Measurements from ENCODE around the gene EHMT2. TPM values are rescaled to one million over a fixed set of nuclear protein-coding genes. Genes with fewer than 3 reads are reported as not detected.
"Not testable (repeated sequence)": the region's sequence is repeated elsewhere in the genome, so short reads cannot be mapped to it uniquely, and the experiment has no call there.

EHMT2 gene
- total RNA-seq, 1 experiment from 2014 or later: 68.3 TPM

DNA sequence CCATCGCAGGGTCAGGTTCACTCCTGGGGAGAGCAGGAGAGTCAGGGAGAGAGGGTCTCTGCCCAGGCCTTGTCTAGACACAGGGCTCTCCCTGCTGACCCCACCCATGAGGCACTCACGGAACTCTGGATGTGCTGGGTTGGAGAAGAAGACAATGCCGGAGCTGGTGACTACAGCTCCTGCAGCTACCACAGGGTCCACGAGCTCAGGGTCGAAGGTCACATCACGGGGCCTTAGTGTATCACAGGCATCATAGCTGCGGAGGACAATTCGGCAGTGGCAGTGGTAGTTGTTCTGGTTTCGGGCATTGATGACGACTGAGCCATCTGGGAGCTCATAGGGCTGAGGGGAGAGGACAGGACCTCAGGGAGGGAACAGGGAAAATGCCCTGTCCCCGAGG is 37.6 kb downstream of the EHMT2 start:
- no peaks in the 10 kb centered on the region for H4K20me1 ChIP-seq (ENCODE audit: insufficient read depth)
- no peaks in the 10 kb centered on the region for H3K9me3 ChIP-seq (ENCODE audit: insufficient read depth, low read depth)
- H3K4me1 ChIP-seq (replicated peaks; ENCODE audit: insufficient read depth): peaks cover 15% of the 10 kb centered on the region
- no peaks in the 10 kb centered on the region for H3K27me3 ChIP-seq (ENCODE audit: insufficient read depth, low read depth)
- H3K36me3 ChIP-seq (ENCODE audit: low read depth): no peaks in the 10 kb centered on the region
- no peak overlapping the region for H2AFZ ChIP-seq
- DNase-seq: no peak
- H3F3A ChIP-seq (ENCODE audit: insufficient read depth, low read depth): peaks cover 15% of the 10 kb centered on the region; the same call in 1 of the 2 replicates
- intact Hi-C loops (cut with micrococcal nuclease; ENCODE audit: unreplicated experiment): no loop called here
- no peak overlapping the region for H3K4me2 ChIP-seq
- CTCF ChIA-PET: no interaction called here
- no peaks in the 10 kb centered on the region for H3K9me2 ChIP-seq (ENCODE audit: insufficient read depth)
- H3K27ac ChIP-seq: no peak overlapping the region
- POLR2A ChIA-PET (ENCODE audit: unreplicated experiment): no interaction called here
- no peak for TF ChIP-seq EZH2 (IDR thresholded peaks at IDR 0.05; ENCODE audit: low read depth)
- TF ChIP-seq, protein P1, sequence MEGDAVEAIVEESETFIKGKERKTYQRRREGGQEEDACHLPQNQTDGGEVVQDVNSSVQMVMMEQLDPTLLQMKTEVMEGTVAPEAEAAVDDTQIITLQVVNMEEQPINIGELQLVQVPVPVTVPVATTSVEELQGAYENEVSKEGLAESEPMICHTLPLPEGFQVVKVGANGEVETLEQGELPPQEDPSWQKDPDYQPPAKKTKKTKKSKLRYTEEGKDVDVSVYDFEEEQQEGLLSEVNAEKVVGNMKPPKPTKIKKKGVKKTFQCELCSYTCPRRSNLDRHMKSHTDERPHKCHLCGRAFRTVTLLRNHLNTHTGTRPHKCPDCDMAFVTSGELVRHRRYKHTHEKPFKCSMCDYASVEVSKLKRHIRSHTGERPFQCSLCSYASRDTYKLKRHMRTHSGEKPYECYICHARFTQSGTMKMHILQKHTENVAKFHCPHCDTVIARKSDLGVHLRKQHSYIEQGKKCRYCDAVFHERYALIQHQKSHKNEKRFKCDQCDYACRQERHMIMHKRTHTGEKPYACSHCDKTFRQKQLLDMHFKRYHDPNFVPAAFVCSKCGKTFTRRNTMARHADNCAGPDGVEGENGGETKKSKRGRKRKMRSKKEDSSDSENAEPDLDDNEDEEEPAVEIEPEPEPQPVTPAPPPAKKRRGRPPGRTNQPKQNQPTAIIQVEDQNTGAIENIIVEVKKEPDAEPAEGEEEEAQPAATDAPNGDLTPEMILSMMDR (conservative IDR thresholded peaks at IDR 0.05): no peak
- no TSS peak for BruUV-seq (replicated peaks)
- no peaks in the 10 kb centered on the region for H3K79me2 ChIP-seq (ENCODE audit: low read depth)
- no peak overlapping the region for H3K4me3 ChIP-seq

- Histone ChIP-seq H3K9me3 (ENCODE audit: insufficient read depth, low read depth) (no peaks in the 10 kb centered on the region), H3K27me3 (ENCODE audit: insufficient read depth, low read depth) (no peaks in the 10 kb centered on the region), H3K4me2 (no peak overlapping the region), H3K79me2 (ENCODE audit: low read depth) (no peaks in the 10 kb centered on the region), H3K36me3 (ENCODE audit: low read depth) (no peaks in the 10 kb centered on the region), H3K4me1 (replicated peaks; ENCODE audit: insufficient read depth) (peaks cover 5% of the 10 kb centered on the region), H2AFZ (no peak overlapping the region), H4K20me1 (ENCODE audit: insufficient read depth) (no peaks in the 10 kb centered on the region), H3F3A (ENCODE audit: insufficient read depth, low read depth) (peaks cover 6% of the 10 kb centered on the region; the same call in 1 of the 2 replicates), H3K4me3 (no peak overlapping the region), H3K27ac (no peak overlapping the region), H3K9me2 (ENCODE audit: insufficient read depth) (no peaks in the 10 kb centered on the region)
- CTCF ChIA-PET: interaction anchor here (0.9 kb wide), 1 partner anchor 1009 kb away, joined by 7 read pairs; no protein-coding TSS in a partner anchor
- no peak for DNase-seq
- no TSS peak for BruUV-seq (replicated peaks)
- TF ChIP-seq, protein P1 (conservative IDR thresholded peaks at IDR 0.05): no peak
- no peak for TF ChIP-seq EZH2 (IDR thresholded peaks at IDR 0.05; ENCODE audit: low read depth)
- intact Hi-C loops (cut with micrococcal nuclease; ENCODE audit: unreplicated experiment): no loop called here
- POLR2A ChIA-PET (ENCODE audit: unreplicated experiment): interaction anchor here (0.7 kb wide), 1 partner anchor 81 kb away, joined by 11 read pairs; no protein-coding TSS in a partner anchor
These were observed 38.8 kb downstream of the EHMT2 start for GRCh38 chr6:31858707-31859106.

DNA sequence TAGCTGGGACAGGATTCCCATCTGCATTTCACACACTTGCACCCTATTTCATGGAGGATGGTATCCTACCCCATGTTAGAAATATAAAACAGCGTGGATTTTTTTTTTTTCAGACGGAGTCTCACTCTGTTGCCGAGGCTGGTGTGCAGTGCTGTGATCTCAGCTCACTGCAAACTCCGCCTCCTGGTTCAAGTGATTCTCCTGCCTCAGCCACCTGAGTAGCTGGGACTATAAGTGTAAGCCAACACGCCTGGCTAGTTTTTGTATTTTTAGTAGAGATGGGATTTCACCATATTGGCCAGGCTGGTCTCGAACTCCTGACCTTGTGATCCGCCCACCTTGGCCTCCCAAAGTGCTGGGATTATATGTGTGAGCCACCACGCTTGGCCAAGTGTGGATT is 39.7 kb downstream of the EHMT2 start:
- H2AFZ ChIP-seq; H3F3A ChIP-seq (ENCODE audit: insufficient read depth, low read depth); H3K36me3 ChIP-seq (ENCODE audit: low read depth); POLR2A ChIA-PET (ENCODE audit: unreplicated experiment); H3K4me2 ChIP-seq; BruUV-seq (replicated peaks); DNase-seq; H3K4me3 ChIP-seq; intact Hi-C loops (cut with micrococcal nuclease; ENCODE audit: unreplicated experiment); H3K79me2 ChIP-seq (ENCODE audit: low read depth); H3K27me3 ChIP-seq (ENCODE audit: insufficient read depth, low read depth); H3K9me2 ChIP-seq (ENCODE audit: insufficient read depth); H3K9me3 ChIP-seq (ENCODE audit: insufficient read depth, low read depth); H3K27ac ChIP-seq; H4K20me1 ChIP-seq (ENCODE audit: insufficient read depth); H3K4me1 ChIP-seq (replicated peaks; ENCODE audit: insufficient read depth): not testable (repeated sequence)
- CTCF ChIA-PET: interaction anchor here (0.9 kb wide), 1 partner anchor 1010 kb away, joined by 7 read pairs; no protein-coding TSS in a partner anchor

DNA sequence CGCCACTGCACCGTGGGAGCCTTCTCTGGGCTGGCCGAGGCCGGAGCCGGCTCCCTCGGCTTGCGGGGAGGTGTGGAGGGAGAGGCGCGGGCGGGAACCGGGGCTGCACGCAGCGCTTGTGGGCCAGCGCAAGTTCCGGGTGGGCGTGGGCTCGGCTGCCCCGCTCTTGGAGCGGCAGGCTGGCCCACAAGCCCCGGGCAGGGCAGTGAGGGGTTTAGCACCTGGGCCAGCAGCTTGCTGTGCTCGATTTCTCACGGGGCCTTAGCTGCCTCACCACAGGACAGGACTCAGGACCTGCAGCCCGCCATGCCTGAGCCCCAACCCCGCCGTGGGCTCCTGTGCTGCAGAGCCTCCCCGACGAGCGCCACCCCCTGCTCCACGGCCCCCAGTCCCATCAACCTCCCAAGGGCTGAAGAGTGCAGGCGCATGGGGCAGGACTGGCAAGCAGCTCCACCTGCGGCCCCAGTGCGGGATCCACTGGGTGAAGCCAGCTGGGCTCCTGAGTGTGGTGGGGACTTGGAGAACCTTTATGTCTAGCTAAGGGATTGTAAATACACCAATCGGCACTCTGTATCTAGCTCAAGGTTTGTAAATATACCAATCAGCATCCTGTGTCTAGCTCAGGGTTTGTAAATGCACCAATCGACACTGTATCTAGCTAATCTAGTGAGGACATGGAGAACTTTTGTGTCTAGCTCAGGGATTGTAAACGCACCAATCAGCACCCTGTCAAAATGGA is 45.3 kb downstream of the EHMT2 start:
- intact Hi-C loops (cut with micrococcal nuclease; ENCODE audit: unreplicated experiment); H3K27ac ChIP-seq: not testable (repeated sequence)

More for the DNA sequence above, 45.3 kb downstream of the EHMT2 start:
- BruUV-seq (replicated peaks); H3K4me2 ChIP-seq; H3K79me2 ChIP-seq (ENCODE audit: low read depth); H3K9me3 ChIP-seq (ENCODE audit: insufficient read depth, low read depth); POLR2A ChIA-PET (ENCODE audit: unreplicated experiment); H3K4me1 ChIP-seq (replicated peaks; ENCODE audit: insufficient read depth); DNase-seq; H4K20me1 ChIP-seq (ENCODE audit: insufficient read depth); H3K36me3 ChIP-seq (ENCODE audit: low read depth); H2AFZ ChIP-seq; CTCF ChIA-PET; H3K4me3 ChIP-seq; H3K9me2 ChIP-seq (ENCODE audit: insufficient read depth); H3K27me3 ChIP-seq (ENCODE audit: insufficient read depth, low read depth): not testable (repeated sequence)
- peaks cover 11% of the 10 kb centered on the region; the same call in 1 of the 2 replicates for H3F3A ChIP-seq (ENCODE audit: insufficient read depth, low read depth)
